ENCODE results near the gene EMID1.
"Not testable (repeated sequence)": the region's sequence is repeated elsewhere in the genome, so short reads cannot be mapped to it uniquely, and the experiment has no call there.

Gene EMID1

GRCh38 chr22:29231971-29232959 lies 26.6 kb downstream of the EMID1 start:
- DNase-seq (ENCODE audit: low read depth in 2 of 2) = no peak

- DNase-seq (ENCODE audit: low read depth in 2 of 2) = no peak
Observed at GRCh38 chr22:29233277-29233877, 27.7 kb downstream of the EMID1 start.

GRCh38 chr22:29240481-29240880 lies 34.8 kb downstream of the EMID1 start:
- not testable (repeated sequence) for DNase-seq (ENCODE audit: low read depth in 2 of 2)

DNA sequence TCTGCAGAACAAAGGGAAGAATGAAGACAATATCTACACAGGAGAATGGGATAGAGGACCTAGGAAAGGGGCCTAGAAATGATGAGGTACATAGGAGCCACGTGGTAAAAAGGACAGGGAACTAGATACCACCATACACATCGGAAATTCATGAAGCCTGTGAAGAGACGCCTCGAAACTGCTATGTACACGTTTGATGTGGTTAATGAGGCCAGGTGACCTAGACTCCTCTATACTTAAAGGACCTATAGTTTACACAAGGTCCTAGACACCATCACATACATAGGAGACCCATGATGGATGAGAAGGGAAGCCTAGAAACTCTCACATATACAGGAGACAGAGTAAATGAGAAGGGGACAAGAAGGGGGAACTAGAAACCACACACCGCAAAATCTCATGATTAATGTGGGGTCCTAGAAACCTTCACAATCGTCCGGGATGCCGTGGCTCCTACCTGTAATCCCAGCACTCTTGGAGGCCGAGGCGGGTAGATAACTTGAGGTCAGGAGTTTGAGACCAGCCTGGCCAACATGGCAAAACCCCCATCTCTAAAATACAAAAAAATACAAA lies 38.3 kb downstream of the EMID1 start:
- DNase-seq (ENCODE audit: low read depth in 2 of 2) = no peak

GRCh38 chr22:29244785-29245625 lies 39.3 kb downstream of the EMID1 start:
- no peak for DNase-seq (ENCODE audit: low read depth in 2 of 2)

DNA sequence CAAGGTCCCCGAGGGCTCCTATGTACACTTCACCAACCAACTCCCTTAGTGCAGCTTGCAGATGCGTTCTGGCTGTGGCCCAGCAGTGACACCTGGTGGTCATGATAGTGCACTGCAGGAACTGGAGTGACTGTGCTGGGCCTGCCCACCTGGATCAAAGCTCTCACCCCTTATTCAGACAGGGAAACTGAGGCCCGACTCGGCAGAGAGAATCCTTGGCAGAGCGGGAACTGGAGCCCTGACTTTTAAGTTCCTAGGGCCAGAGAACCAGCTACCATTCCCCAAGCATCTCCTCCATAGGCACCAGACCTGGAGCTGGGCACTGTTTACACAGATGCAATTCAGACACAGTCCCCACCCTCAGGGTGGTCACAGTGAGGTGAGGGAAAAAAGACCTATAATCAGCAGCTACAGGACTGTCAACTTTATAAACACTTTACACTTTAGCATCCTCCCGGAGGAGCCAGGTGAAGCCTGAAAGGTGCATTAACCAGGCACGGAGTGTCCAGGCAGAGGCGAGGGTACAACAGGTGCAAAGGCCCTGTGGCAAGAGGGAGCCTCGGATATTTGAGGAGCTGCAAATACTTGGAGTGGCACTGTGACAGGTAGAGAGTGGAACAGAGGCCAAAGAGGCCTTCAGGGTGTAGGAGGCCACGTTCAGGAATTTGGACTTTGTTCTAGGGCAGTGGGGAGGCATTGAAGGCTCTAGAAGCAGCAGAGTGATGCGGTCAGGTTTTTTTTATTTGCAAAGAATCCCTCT lies 40.1 kb downstream of the EMID1 start:
- DNase-seq (ENCODE audit: low read depth in 2 of 2) = peak; percentile 50 to 65

- DNase-seq (ENCODE audit: low read depth in 2 of 2) = not testable (repeated sequence)
Observed at GRCh38 chr22:29247891-29248290, 42.2 kb downstream of the EMID1 start.

- no peak for DNase-seq (ENCODE audit: low read depth in 2 of 2)
Observed at GRCh38 chr22:29251265-29251664, 45.6 kb downstream of the EMID1 start.

GRCh38 chr22:29251981-29252911 lies 46.5 kb downstream of the EMID1 start:
- no peak for DNase-seq (ENCODE audit: low read depth in 2 of 2)

GRCh38 chr22:29253561-29254285 lies 48.0 kb downstream of the EMID1 start:
- DNase-seq (ENCODE audit: low read depth in 2 of 2) = no peak

GRCh38 chr22:29254286-29254660 lies 48.6 kb downstream of the EMID1 start:
- no peak for DNase-seq (ENCODE audit: low read depth in 2 of 2)

- DNase-seq (ENCODE audit: low read depth in 2 of 2) = no peak
Observed at GRCh38 chr22:29255064-29255621, 49.4 kb downstream of the EMID1 start.

DNA sequence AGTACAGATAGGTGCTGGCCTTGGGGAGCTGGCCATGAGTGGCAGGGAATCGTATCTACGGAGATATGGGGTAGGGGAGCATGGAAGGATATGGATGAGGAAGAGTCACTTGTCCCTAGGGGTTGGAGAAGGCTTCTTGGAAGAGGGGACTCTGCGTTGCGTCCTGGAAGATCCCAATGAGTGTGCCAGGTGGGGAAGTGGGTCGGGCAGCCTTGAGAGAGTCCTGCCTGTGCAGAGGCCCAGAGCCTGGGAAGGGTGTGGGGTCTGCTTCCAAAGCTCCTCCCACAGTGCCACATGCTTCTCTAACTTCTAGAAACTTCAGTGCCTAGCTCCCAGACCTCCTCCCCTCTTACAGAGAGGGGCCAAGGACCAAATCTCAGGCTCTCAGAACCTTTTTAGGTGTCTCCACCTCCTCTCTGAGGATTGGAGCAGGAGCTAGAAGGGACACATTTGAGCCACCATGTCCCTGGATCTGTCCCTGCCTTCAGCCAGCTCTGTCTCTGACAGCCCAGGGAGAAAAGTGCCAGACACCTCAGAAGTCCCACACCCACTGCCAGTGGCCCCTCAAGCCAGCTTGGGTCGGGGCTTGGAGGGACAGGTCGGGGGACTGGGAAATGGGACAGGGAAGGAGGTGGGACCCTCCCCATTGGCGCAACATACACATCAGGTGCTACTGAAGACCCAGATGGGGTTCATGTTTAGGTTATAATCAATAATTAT lies 51.1 kb downstream of the EMID1 start:
- DNase-seq (ENCODE audit: low read depth in 2 of 2) = no peak

DNA sequence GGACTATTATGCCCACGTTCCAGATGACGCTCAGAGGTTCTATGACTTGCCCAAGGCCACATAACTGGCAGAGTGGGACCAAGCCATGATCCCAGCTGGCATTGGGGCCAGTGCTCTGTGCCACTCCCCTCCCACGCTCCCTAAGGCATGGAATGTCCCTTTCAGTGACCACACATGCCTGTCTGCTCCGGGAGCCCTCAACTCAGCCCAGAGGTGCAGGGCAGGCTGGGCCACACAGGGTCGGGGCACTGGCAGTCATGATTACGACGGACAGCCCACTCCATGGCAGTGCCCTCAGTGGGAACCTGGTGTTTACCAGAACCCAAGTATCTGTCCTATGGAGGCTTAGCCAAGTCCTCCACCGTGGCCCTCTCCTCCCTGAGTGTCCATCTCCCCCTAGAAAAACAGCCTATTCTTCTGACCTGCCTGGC lies 52.1 kb downstream of the EMID1 start:
- no peak for DNase-seq (ENCODE audit: low read depth in 2 of 2)

GRCh38 chr22:29258407-29259252 lies 52.9 kb downstream of the EMID1 start:
- DNase-seq (ENCODE audit: low read depth in 2 of 2) = no peak

- DNase-seq (ENCODE audit: low read depth in 2 of 2) = no peak
Observed at GRCh38 chr22:29259253-29259899, 53.7 kb downstream of the EMID1 start.
